Gastroesophageal sphincter (tissue), 4 donors: ENCODE data around the gene STX2. TPM values are rescaled to one million over a fixed set of nuclear protein-coding genes. Genes with fewer than 3 reads are reported as not detected.
"Not testable (repeated sequence)": the region's sequence is repeated elsewhere in the genome, so short reads cannot be mapped to it uniquely, and the experiment has no call there.

Experiments
- ATAC-seq: fragments of 150-250 bp; one replicate; pipeline ENCODE4 v1.9.1; 2016; ENCODE audit warnings: mild to moderate bottlenecking, moderate library complexity
- H3K27ac ChIP-seq, 4 donors: fragments of 200-600 bp; sonication (generic) in 3 of 4; 1 replicate in 3 of 4; 2 replicates in 1 of 4; pipeline ENCODE4 v1.5.1; 2016 to 2019
- H3K27me3 ChIP-seq: fragments of 200-600 bp; sonication (generic); one replicate; pipeline ENCODE4 v1.5.1; 2019
- H3K36me3 ChIP-seq, 2 donors: fragments of 200-600 bp; sonication (generic); one replicate each; pipeline ENCODE4 v1.5.1; 2019; ENCODE audit warnings: control low read depth in 1 of 2
- H3K4me1 ChIP-seq, 3 donors: fragments of 200-600 bp; sonication (generic); 1 replicate in 2 of 3; 2 replicates in 1 of 3; pipeline ENCODE4 v1.5.1; 2016 to 2019; ENCODE audit warnings: control low read depth in 2 of 3
- H3K4me3 ChIP-seq, 2 donors: fragments of 200-600 bp; sonication (generic); one replicate each; pipeline ENCODE4 v1.5.1; 2019; ENCODE audit warnings: mild to moderate bottlenecking in 1 of 2, moderate library complexity in 1 of 2
- H3K9me3 ChIP-seq, 3 donors: fragments of 200-600 bp; sonication (generic); one replicate each; pipeline ENCODE4 v1.5.1; 2017 to 2019; ENCODE audit warnings: control low read depth in 2 of 3
- CTCF ChIP-seq, 4 experiments: fragments of 200-600 bp in 2 of 4; fragments of 450-650 bp in 2 of 4; sonication (generic) in 1 of 4; IDR thresholded peaks; one replicate each; pipeline ENCODE4 v1.5.1; 2017 to 2019; ENCODE audit warnings: antibody characterized with exemption in 4 of 4, mild to moderate bottlenecking in 2 of 4, moderate library complexity in 2 of 4
- EP300 ChIP-seq: sonication (generic); formaldehyde crosslinking; IDR thresholded peaks from one replicate; pipeline ENCODE4 v1.6.1; 2017; ENCODE audit warnings: antibody characterized with exemption, mild to moderate bottlenecking
- POLR2A ChIP-seq, 2 donors: fragments of 450-650 bp; IDR thresholded peaks; one replicate each; pipeline ENCODE4 v1.6.1; 2017; ENCODE audit warnings: antibody characterized with exemption in 2 of 2, mild to moderate bottlenecking in 2 of 2, moderate library complexity in 1 of 2
- POLR2AphosphoS5 ChIP-seq: sonication (generic); formaldehyde crosslinking; IDR thresholded peaks from one replicate; pipeline ENCODE4 v1.6.1; 2017; ENCODE audit warnings: antibody characterized with exemption
- WGBS, 2 donors: methylation state at CpG; one replicate each; pipeline ENCODE4 v1.1.5; 2018; ENCODE audit warnings: low coverage in 1 of 2; 5-methylcytosine and 5-hydroxymethylcytosine counted together
- total RNA-seq, 4 donors: library from RNA; depleted of rRNA; stranded (reverse); fragments of >200 nt; gene quantifications; one replicate each; pipeline ENCODE4 v1.1.0, GENCODE V29; 2016

The STX2 gene
- total RNA-seq, 4 donors from 2014 or later, result 41.6 to 77.5 (median 54.3) TPM

GRCh38 chr12:130849561-130850417 is 10.7 kb upstream of the STX2 start:
- Histone ChIP-seq H3K36me3 (no peaks in the 10 kb centered on the region), H3K4me3 (no peak overlapping the region), H3K9me3 (no peaks in the 10 kb centered on the region), H3K27me3 (peaks cover 7% of the 10 kb centered on the region), H3K27ac (no peak overlapping the region), H3K4me1 (no peaks in the 10 kb centered on the region)
- no peak for TF ChIP-seq POLR2AphosphoS5
- no peak for TF ChIP-seq EP300
- no peak for TF ChIP-seq CTCF (IDR thresholded peaks at IDR 0.05)
- TF ChIP-seq POLR2A (IDR thresholded peaks at IDR 0.05), result no peak
- ATAC-seq, result no peak
- 47 to 68% methylated on average over 4 to 5 of the region's 7 CpGs for WGBS, 2 donors

- not testable (repeated sequence) for H3K27ac ChIP-seq, H3K27me3 ChIP-seq, H3K4me3 ChIP-seq, H3K36me3 ChIP-seq, H3K4me1 ChIP-seq, ATAC-seq, H3K9me3 ChIP-seq
- 100% methylated on average over 1 of the region's 1 CpG for WGBS, 2 donors
Measured at GRCh38 chr12:130848785-130849305, 9.8 kb upstream of the STX2 start.

GRCh38 chr12:130848105-130848504 is 9.1 kb upstream of the STX2 start:
- not testable (repeated sequence) for H3K27me3 ChIP-seq, H3K9me3 ChIP-seq, H3K4me1 ChIP-seq, ATAC-seq, H3K27ac ChIP-seq, H3K36me3 ChIP-seq, H3K4me3 ChIP-seq
- WGBS, 2 donors, result 80 to 88% methylated on average over 2 to 6 of the region's 6 CpGs

GRCh38 chr12:130847112-130847511 is 8.1 kb upstream of the STX2 start:
- 45 to 78% methylated on average over 6 of the region's 7 CpGs for WGBS, 2 donors
- Histone ChIP-seq H3K27ac (no peak overlapping the region), H3K36me3 (no peaks in the 10 kb centered on the region), H3K9me3 (no peaks in the 10 kb centered on the region), H3K4me3 (no peak overlapping the region), H3K27me3 (no peaks in the 10 kb centered on the region), H3K4me1 (no peaks in the 10 kb centered on the region)
- ATAC-seq, result no peak
- TF ChIP-seq POLR2A (IDR thresholded peaks at IDR 0.05) (no peak), EP300 (no peak), POLR2AphosphoS5 (no peak), CTCF (IDR thresholded peaks at IDR 0.05) (no peak)

- no peak for ATAC-seq
- H3K36me3 ChIP-seq, result no peaks in the 10 kb centered on the region
- H3K9me3 ChIP-seq, result no peaks in the 10 kb centered on the region
- H3K4me3 ChIP-seq, result no peak overlapping the region
- H3K27ac ChIP-seq, result no peak overlapping the region
- TF ChIP-seq POLR2A (IDR thresholded peaks at IDR 0.05), result no peak
- TF ChIP-seq EP300, result no peak
- TF ChIP-seq POLR2AphosphoS5, result no peak
- TF ChIP-seq CTCF (IDR thresholded peaks at IDR 0.05), result no peak
- H3K27me3 ChIP-seq, result no peaks in the 10 kb centered on the region
- H3K4me1 ChIP-seq, result no peaks in the 10 kb centered on the region
Measured at GRCh38 chr12:130846369-130846768, 7.3 kb upstream of the STX2 start.

GRCh38 chr12:130839770-130840404 is 837 bp upstream of the STX2 start:
- H3K36me3 ChIP-seq, result no peaks in the 10 kb centered on the region
- ATAC-seq, result no peak
- peak overlapping the region in 3 of 4 donors; percentile 88 to 94 (median 89) for H3K27ac ChIP-seq
- peaks cover 0 to 47% (median 13%) of the 10 kb centered on the region in 3 donors for H3K4me1 ChIP-seq
- H3K9me3 ChIP-seq, result no peaks in the 10 kb centered on the region
- H3K4me3 ChIP-seq, result peak overlapping the region; percentile 29 to 100
- no peak for TF ChIP-seq CTCF (IDR thresholded peaks at IDR 0.05)
- TF ChIP-seq EP300, result no peak
- no peak for TF ChIP-seq POLR2A (IDR thresholded peaks at IDR 0.05)
- WGBS, 2 donors, result 35 to 49% methylated on average over 8 to 9 of the region's 11 CpGs
- H3K27me3 ChIP-seq, result no peaks in the 10 kb centered on the region
